Measurements from ENCODE around the gene TSPAN3. TPM values are rescaled to one million over a fixed set of nuclear protein-coding genes. Genes with fewer than 3 reads are reported as not detected.

TSPAN3 gene
- total RNA-seq, 4 donors from 2014 or later: 77.3 to 114 (median 87.0) TPM

DNA sequence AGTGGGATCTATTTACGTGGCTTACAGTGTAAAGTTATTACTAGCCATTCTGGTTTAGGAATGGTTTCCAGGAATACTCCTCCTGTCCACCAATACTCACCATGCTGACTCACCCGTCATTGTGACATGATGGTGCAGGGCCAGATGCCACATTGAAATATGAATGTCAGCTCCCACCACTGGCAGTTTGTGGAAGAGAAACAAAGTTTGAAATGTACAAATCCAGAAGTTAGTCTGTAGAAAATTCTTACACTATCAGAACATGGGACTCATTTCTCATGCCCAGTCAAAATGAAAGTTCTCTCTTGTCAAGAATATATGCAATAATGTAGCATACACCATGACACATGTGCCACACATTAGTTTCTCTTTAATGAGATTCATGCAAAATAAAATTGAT is 14.4 kb upstream of the TSPAN3 start:
- WGBS, 2 donors: 13 to 29% methylated on average over 2 of the region's 2 CpGs
- intact Hi-C loops (cut with DNase I): no loop called here
- H3K9me3 ChIP-seq: no peaks in the 10 kb centered on the region
- H3K36me3 ChIP-seq: no peaks in the 10 kb centered on the region
- TF ChIP-seq CTCF (IDR thresholded peaks at IDR 0.05): no peak
- TF ChIP-seq POLR2A (IDR thresholded peaks at IDR 0.05): no peak
- no peak overlapping the region for H3K4me3 ChIP-seq
- no peaks in the 10 kb centered on the region for H3K27me3 ChIP-seq
- H3K27ac ChIP-seq: no peak overlapping the region
- no peak for DNase-seq
- peaks cover 0 to 12% (median 6%) of the 10 kb centered on the region in 3 donors for H3K4me1 ChIP-seq

- Histone ChIP-seq H3K4me3 (no peak overlapping the region), H3K27me3 (no peaks in the 10 kb centered on the region), H3K9me3 (no peaks in the 10 kb centered on the region), H3K36me3 (no peaks in the 10 kb centered on the region), H3K4me1 (peaks cover 0 to 12% (median 6%) of the 10 kb centered on the region in 3 donors), H3K27ac (no peak overlapping the region)
- intact Hi-C loops (cut with DNase I): no loop called here
- DNase-seq: no peak
- WGBS, 2 donors: 91 to 93% methylated on average over 8 of the region's 8 CpGs
- TF ChIP-seq POLR2A (IDR thresholded peaks at IDR 0.05) (no peak), CTCF (IDR thresholded peaks at IDR 0.05) (no peak)
Observed at GRCh38 chr15:77084436-77084835, 13.5 kb upstream of the TSPAN3 start.

DNA sequence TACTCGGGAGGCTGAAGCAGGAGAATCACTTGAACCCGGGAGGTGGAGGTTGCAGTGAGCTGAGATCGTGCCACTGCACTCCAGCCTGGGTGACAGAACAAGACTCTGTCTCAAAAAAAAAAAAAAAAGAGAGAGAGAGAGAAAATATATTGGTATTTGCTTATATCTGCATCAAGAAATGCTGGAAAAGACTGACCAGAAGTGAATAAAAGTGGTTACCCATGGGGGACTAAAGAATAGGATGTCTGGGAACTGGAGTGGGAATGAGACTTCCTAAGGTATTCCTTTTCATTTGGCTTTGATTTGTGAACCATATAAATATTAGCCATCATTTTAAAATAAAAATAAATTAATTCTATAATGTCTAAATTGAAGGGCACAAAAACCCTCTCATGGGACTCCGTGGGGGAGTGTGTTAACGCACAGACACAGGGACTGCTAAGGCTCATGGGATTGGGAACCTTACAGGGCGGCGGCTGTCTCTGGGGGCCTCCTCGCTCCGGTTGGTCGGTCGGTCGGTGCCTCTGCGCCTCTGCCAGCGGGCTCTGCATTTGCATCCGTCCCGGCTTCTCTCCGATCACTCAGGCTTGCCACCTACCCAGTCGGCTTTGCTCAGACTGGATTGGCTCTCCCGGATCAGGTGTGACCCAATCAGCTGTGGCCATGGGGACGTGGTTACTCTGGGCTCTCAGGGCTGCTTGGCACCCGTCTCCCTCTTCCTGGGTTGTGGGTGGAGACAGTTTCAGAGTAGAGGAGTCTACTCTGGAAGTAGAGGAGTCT is 12.7 kb upstream of the TSPAN3 start:
- peak; percentile 45 for DNase-seq
- WGBS, 2 donors: 13 to 14% methylated on average over 17 to 18 of the region's 21 CpGs
- intact Hi-C loops (cut with DNase I): no loop called here
- Histone ChIP-seq H3K27ac (no peak overlapping the region), H3K9me3 (no peaks in the 10 kb centered on the region), H3K36me3 (no peaks in the 10 kb centered on the region), H3K4me1 (peaks cover 0 to 12% (median 6%) of the 10 kb centered on the region in 3 donors), H3K27me3 (no peaks in the 10 kb centered on the region), H3K4me3 (peak overlapping the region in 3 of 4 donors; percentile 6 to 56 (median 22))
- TF ChIP-seq CTCF (IDR thresholded peaks at IDR 0.05) (no peak), POLR2A (IDR thresholded peaks at IDR 0.05) (no peak)

GRCh38 chr15:77081971-77082370 is 11.1 kb upstream of the TSPAN3 start:
- no peak for TF ChIP-seq POLR2A (IDR thresholded peaks at IDR 0.05)
- no peak for TF ChIP-seq CTCF (IDR thresholded peaks at IDR 0.05)

DNA sequence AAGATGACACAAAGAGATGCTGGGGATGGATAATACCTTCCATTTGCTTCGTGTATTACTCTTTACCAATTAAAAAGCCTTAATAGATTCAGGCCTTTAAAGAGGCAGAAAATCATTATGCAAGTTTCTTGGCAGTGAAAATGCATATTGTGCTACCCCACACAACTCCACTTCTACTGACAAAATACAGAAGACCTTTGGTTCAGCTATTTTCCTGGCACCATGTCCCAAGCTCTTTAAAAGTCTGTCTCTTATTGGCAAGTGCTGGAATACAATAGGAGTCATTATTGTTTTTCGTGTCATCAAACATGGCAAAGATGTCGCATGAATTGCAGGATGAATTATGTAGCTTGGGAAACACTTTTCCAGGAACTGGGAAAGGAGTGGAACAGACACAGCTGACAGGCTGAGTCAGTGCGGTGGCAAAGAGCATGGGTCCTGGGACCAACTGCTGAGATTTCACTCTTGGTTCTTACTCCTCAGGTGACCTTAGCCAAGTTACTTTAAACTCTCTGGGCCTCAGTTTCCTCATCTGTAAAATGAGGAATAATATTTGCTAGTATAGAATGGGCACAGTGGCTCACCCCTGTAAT is 5.5 kb upstream of the TSPAN3 start:
- Histone ChIP-seq H3K27ac (no peak overlapping the region), H3K36me3 (no peaks in the 10 kb centered on the region)
- intact Hi-C loops (cut with DNase I): no loop called here

More at GRCh38 chr15:77081971-77082370, 11.1 kb upstream of the TSPAN3 start:
- Histone ChIP-seq H3K4me3 (no peak overlapping the region), H3K36me3 (no peaks in the 10 kb centered on the region), H3K27ac (no peak overlapping the region), H3K9me3 (no peaks in the 10 kb centered on the region), H3K4me1 (peaks cover 0 to 12% (median 6%) of the 10 kb centered on the region in 3 donors), H3K27me3 (no peaks in the 10 kb centered on the region)
- 69 to 70% methylated on average over 5 of the region's 5 CpGs for WGBS, 2 donors
- intact Hi-C loops (cut with DNase I): no loop called here
- DNase-seq: no peak

More for the DNA sequence above, 5.5 kb upstream of the TSPAN3 start:
- TF ChIP-seq POLR2A (IDR thresholded peaks at IDR 0.05) (no peak), CTCF (IDR thresholded peaks at IDR 0.05) (no peak)
- DNase-seq: no peak
- Histone ChIP-seq H3K9me3 (no peaks in the 10 kb centered on the region), H3K4me3 (no peak overlapping the region), H3K27me3 (peaks cover 0 to 9% (median 0%) of the 10 kb centered on the region in 4 donors), H3K4me1 (peaks cover 0 to 1% (median 0%) of the 10 kb centered on the region in 3 donors)
- WGBS, 2 donors: 65% methylated on average over 4 of the region's 4 CpGs
